ENCODE results near the gene MAN2C1. TPM values are rescaled to one million over a fixed set of nuclear protein-coding genes. Genes with fewer than 3 reads are reported as not detected.
A peak's percentile ranks its signal among the peaks of the same experiment; 100 is the strongest.

MAN2C1 gene
- total RNA-seq, 1 experiment from 2014 or later, result 148 TPM

DNA sequence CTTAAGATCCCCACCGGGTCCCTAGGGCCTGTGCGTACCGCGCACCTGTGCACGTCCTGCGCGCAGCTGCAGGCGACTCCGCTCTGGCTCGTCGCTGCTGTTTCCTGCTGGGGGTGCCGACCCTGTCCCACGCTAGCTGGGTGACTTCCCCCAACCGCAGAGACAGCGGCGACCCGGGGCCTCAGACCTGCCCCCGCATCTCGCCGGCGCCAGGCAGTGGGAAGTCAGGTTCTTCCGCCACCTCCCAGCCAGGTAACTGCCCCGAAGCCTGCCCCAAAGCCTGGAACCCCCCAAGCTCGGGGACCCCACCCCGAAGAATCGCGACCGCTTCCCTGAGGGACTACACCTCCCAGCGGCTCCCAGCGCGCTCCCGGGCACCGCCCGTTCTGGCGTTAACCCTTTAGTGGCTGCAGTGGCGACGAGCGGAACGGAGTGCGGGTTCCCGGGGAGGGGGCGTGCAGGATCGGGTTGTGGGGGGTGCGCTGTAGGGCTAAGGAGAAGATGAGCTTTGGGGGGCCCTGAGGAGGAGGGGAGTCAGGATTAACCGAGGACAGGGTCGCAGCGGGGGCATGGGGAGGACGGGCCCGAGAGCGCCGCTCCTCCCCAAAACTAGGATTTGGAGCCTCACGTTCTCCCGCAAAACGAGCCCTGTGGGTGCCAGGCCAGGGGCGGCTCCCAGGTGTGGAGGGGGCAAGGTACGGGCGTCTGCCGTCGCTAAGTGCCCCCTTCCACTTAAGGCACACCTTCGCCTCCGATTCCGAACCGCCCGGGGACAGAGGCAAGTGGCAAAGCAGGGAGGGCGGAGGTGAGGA lies 21.0 kb downstream of the MAN2C1 start:
- Mint-ChIP-seq H3K9me3 (no peaks in the 10 kb centered on the region), H3K36me3 (no peaks in the 10 kb centered on the region), H3K27ac (no peak overlapping the region), H3K27me3 (ENCODE audit: low read depth) (peaks cover 35% of the 10 kb centered on the region), H3K4me3 (peak overlapping the region; percentile 84), H3K4me1 (peaks cover 9% of the 10 kb centered on the region)
- peak; percentile 74 for DNase-seq (ENCODE audit: low spot score)
- CTCF ChIA-PET, result interaction anchor here (2.0 to 3.9 kb wide), 2 partner anchors 21 to 39 kb away, joined by 7 to 25 read pairs; partner anchors contain the start of gene MAN2C1
- POLR2A ChIA-PET, result interaction anchor here (0.6 to 3.1 kb wide), 2 partner anchors 21 to 186 kb away, joined by 5 to 14 read pairs; partner anchors contain the start of gene MAN2C1
- ATAC-seq, result peak; percentile 41
- no peak for TF ChIP-seq SMAD4 (CRISPR knock-in tag; IDR thresholded peaks at IDR 0.05)
- TF ChIP-seq, protein P1, sequence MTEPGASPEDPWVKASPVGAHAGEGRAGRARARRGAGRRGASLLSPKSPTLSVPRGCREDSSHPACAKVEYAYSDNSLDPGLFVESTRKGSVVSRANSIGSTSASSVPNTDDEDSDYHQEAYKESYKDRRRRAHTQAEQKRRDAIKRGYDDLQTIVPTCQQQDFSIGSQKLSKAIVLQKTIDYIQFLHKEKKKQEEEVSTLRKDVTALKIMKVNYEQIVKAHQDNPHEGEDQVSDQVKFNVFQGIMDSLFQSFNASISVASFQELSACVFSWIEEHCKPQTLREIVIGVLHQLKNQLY (CRISPR knock-in tag; IDR thresholded peaks at IDR 0.05), result no peak
- TF ChIP-seq ZNF138 (CRISPR knock-in tag; conservative IDR thresholded peaks at IDR 0.05), result no peak
- TF ChIP-seq CBFB (CRISPR knock-in tag; IDR thresholded peaks at IDR 0.05; ENCODE audit: low read depth), result no peak
- TF ChIP-seq TEAD4 (CRISPR knock-in tag; IDR thresholded peaks at IDR 0.05), result no peak
- TF ChIP-seq, protein P2, sequence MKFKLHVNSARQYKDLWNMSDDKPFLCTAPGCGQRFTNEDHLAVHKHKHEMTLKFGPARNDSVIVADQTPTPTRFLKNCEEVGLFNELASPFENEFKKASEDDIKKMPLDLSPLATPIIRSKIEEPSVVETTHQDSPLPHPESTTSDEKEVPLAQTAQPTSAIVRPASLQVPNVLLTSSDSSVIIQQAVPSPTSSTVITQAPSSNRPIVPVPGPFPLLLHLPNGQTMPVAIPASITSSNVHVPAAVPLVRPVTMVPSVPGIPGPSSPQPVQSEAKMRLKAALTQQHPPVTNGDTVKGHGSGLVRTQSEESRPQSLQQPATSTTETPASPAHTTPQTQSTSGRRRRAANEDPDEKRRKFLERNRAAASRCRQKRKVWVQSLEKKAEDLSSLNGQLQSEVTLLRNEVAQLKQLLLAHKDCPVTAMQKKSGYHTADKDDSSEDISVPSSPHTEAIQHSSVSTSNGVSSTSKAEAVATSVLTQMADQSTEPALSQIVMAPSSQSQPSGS (CRISPR knock-in tag; IDR thresholded peaks at IDR 0.05; ENCODE audit: borderline replicate concordance, low read depth), result no peak
- peak; percentile 97 for TF ChIP-seq SP1 (CRISPR knock-in tag; conservative IDR thresholded peaks at IDR 0.05)
- no peak for TF ChIP-seq TP53 (CRISPR knock-in tag; IDR thresholded peaks at IDR 0.05)
- no peak; the same call in 1 of the 2 replicates for TF ChIP-seq MYBL2 (CRISPR knock-in tag; IDR thresholded peaks at IDR 0.05)
- TF ChIP-seq TEAD1 (CRISPR knock-in tag; IDR thresholded peaks at IDR 0.05), result peak; percentile 51; the same call in 1 of the 2 replicates
- no peak for TF ChIP-seq ZNF423 (CRISPR knock-in tag; IDR thresholded peaks at IDR 0.05)
- TF ChIP-seq ZNF416 (CRISPR knock-in tag; IDR thresholded peaks at IDR 0.05), result no peak
- TF ChIP-seq, protein P3, sequence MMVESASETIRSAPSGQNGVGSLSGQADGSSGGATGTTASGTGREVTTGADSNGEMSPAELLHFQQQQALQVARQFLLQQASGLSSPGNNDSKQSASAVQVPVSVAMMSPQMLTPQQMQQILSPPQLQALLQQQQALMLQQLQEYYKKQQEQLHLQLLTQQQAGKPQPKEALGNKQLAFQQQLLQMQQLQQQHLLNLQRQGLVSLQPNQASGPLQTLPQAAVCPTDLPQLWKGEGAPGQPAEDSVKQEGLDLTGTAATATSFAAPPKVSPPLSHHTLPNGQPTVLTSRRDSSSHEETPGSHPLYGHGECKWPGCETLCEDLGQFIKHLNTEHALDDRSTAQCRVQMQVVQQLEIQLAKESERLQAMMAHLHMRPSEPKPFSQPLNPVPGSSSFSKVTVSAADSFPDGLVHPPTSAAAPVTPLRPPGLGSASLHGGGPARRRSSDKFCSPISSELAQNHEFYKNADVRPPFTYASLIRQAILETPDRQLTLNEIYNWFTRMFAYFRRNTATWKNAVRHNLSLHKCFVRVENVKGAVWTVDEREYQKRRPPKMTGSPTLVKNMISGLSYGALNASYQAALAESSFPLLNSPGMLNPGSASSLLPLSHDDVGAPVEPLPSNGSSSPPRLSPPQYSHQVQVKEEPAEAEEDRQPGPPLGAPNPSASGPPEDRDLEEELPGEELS (CRISPR knock-in tag; IDR thresholded peaks at IDR 0.05), result no peak; the same call in 1 of the 2 replicates
- TF ChIP-seq, protein P4, sequence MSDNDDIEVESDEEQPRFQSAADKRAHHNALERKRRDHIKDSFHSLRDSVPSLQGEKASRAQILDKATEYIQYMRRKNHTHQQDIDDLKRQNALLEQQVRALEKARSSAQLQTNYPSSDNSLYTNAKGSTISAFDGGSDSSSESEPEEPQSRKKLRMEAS (CRISPR knock-in tag; IDR thresholded peaks at IDR 0.05), result peak; percentile 38
- TF ChIP-seq EMX1 (CRISPR knock-in tag; IDR thresholded peaks at IDR 0.05), result no peak
- TF ChIP-seq FOXJ3 (CRISPR knock-in tag; IDR thresholded peaks at IDR 0.05; ENCODE audit: borderline replicate concordance), result no peak
- TF ChIP-seq, protein P5, sequence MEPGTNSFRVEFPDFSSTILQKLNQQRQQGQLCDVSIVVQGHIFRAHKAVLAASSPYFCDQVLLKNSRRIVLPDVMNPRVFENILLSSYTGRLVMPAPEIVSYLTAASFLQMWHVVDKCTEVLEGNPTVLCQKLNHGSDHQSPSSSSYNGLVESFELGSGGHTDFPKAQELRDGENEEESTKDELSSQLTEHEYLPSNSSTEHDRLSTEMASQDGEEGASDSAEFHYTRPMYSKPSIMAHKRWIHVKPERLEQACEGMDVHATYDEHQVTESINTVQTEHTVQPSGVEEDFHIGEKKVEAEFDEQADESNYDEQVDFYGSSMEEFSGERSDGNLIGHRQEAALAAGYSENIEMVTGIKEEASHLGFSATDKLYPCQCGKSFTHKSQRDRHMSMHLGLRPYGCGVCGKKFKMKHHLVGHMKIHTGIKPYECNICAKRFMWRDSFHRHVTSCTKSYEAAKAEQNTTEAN (CRISPR knock-in tag; IDR thresholded peaks at IDR 0.05), result 0 out of 2 replicates have a peak, but pooled peaks have one; percentile 39
- TF ChIP-seq CREB1 (CRISPR knock-in tag; IDR thresholded peaks at IDR 0.05), result no peak
- TF ChIP-seq ZNF121 (CRISPR knock-in tag; IDR thresholded peaks at IDR 0.05), result no peak
- TF ChIP-seq, protein P6, sequence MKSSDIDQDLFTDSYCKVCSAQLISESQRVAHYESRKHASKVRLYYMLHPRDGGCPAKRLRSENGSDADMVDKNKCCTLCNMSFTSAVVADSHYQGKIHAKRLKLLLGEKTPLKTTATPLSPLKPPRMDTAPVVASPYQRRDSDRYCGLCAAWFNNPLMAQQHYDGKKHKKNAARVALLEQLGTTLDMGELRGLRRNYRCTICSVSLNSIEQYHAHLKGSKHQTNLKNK (CRISPR knock-in tag; IDR thresholded peaks at IDR 0.05), result no peak
- TF ChIP-seq, protein P7, sequence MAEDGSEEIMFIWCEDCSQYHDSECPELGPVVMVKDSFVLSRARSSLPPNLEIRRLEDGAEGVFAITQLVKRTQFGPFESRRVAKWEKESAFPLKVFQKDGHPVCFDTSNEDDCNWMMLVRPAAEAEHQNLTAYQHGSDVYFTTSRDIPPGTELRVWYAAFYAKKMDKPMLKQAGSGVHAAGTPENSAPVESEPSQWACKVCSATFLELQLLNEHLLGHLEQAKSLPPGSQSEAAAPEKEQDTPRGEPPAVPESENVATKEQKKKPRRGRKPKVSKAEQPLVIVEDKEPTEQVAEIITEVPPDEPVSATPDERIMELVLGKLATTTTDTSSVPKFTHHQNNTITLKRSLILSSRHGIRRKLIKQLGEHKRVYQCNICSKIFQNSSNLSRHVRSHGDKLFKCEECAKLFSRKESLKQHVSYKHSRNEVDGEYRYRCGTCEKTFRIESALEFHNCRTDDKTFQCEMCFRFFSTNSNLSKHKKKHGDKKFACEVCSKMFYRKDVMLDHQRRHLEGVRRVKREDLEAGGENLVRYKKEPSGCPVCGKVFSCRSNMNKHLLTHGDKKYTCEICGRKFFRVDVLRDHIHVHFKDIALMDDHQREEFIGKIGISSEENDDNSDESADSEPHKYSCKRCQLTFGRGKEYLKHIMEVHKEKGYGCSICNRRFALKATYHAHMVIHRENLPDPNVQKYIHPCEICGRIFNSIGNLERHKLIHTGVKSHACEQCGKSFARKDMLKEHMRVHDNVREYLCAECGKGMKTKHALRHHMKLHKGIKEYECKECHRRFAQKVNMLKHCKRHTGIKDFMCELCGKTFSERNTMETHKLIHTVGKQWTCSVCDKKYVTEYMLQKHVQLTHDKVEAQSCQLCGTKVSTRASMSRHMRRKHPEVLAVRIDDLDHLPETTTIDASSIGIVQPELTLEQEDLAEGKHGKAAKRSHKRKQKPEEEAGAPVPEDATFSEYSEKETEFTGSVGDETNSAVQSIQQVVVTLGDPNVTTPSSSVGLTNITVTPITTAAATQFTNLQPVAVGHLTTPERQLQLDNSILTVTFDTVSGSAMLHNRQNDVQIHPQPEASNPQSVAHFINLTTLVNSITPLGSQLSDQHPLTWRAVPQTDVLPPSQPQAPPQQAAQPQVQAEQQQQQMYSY (CRISPR knock-in tag; IDR thresholded peaks at IDR 0.05), result peak; percentile 45; the same call in 1 of the 2 replicates
- TF ChIP-seq, protein P8, sequence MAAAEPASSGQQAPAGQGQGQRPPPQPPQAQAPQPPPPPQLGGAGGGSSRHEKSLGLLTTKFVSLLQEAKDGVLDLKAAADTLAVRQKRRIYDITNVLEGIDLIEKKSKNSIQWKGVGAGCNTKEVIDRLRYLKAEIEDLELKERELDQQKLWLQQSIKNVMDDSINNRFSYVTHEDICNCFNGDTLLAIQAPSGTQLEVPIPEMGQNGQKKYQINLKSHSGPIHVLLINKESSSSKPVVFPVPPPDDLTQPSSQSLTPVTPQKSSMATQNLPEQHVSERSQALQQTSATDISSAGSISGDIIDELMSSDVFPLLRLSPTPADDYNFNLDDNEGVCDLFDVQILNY (CRISPR knock-in tag; IDR thresholded peaks at IDR 0.05), result 0 out of 2 replicates have a peak, but pooled peaks have one; percentile 38
